Tibial artery (tissue), 4 donors: Measurements from ENCODE around the gene RND1.
A peak's percentile ranks its signal among the peaks of the same experiment; 100 is the strongest.
"Not testable (repeated sequence)": the region's sequence is repeated elsewhere in the genome, so short reads cannot be mapped to it uniquely, and the experiment has no call there.

ENCODE experiments used
- DNase-seq, 2 donors: peaks; one replicate each; pipeline ENCODE4 v3.0.0-alpha.2; 2019
- H3K27ac ChIP-seq, 2 donors: fragments of 200-600 bp; sonication (generic) in 1 of 2; 1 replicate in 1 of 2; 2 replicates in 1 of 2; pipeline ENCODE4 v1.5.1; 2018 to 2019; ENCODE audit warnings: mild to moderate bottlenecking in 1 of 2
- H3K27me3 ChIP-seq, 2 donors: fragments of 200-600 bp; sonication (generic) in 1 of 2; one replicate each; pipeline versions ENCODE4 v1.5.1 to v1.6.0; 2016 to 2019
- H3K36me3 ChIP-seq, 3 donors: fragments of 200-600 bp; sonication (generic) in 2 of 3; one replicate each; pipeline ENCODE4 v1.5.1; 2016 to 2019; ENCODE audit warnings: mild to moderate bottlenecking in 2 of 3
- H3K4me1 ChIP-seq, 4 donors: fragments of 200-600 bp; sonication (generic) in 2 of 4; 1 replicate in 3 of 4; 2 replicates in 1 of 4; pipeline ENCODE4 v1.5.1; 2016 to 2019
- H3K4me3 ChIP-seq, 2 donors: fragments of 200-600 bp; sonication (generic) in 1 of 2; 1 replicate in 1 of 2; 2 replicates in 1 of 2; pipeline ENCODE4 v1.5.1; 2018 to 2019; ENCODE audit warnings: mild to moderate bottlenecking in 2 of 2
- H3K9me3 ChIP-seq, 3 donors: fragments of 200-600 bp; sonication (generic) in 1 of 3; one replicate each; pipeline ENCODE4 v1.5.1; 2016 to 2019
- intact Hi-C: fragments of 100-400 bp; cut with DNase I; formaldehyde crosslinking; loops from one replicate; pipeline ENCODE4 v1.15.0; 2023; ENCODE audit warnings: low total_unique reads
- TF ChIP-seq, protein P1 (sequence below), 2 experiments: fragments of 200-600 bp in 1 of 2; fragments of 450-650 bp in 1 of 2; IDR thresholded peaks; one replicate each; pipeline ENCODE4 v1.5.1; 2017 to 2019; ENCODE audit warnings: antibody characterized with exemption in 2 of 2, mild to moderate bottlenecking in 1 of 2, moderate library complexity in 1 of 2

RND1 gene

DNA sequence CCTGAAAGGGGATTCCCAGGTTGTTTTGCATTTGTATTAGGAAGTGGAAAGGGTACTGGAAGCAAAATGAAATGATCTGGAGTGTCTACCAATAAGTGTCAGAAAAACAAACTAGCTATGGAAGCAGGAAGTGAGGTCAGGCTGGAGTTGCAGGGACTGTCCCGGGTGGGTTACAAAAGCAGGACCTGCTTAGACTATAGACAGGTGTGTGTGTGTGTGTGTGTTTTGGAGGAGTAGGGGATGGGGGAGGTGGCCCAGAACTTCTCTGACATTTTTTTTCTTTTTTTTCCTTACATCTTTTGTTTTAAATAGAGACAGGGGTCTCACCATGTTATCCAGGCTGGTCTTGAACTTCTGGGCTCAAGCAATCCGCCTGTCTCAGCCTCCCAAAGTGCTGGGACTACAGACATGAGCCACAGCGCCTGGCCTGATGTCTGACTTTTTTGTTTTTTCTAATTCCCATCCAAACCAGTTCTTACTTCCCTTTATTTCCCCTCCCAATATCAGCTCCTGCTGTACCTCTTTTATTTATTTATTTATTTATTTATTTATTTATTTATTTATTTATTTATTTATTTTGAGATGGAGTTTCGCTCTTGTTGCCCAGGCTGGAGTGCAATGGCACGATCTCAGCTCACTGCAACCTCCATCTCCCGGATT is 512 bp upstream of the RND1 start:
- no peak overlapping the region for H3K27ac ChIP-seq
- intact Hi-C loops: loop anchor here (10.0 kb wide), 1 partner anchor 119 kb away; no protein-coding TSS in a partner anchor
- DNase-seq: no peak

DNA sequence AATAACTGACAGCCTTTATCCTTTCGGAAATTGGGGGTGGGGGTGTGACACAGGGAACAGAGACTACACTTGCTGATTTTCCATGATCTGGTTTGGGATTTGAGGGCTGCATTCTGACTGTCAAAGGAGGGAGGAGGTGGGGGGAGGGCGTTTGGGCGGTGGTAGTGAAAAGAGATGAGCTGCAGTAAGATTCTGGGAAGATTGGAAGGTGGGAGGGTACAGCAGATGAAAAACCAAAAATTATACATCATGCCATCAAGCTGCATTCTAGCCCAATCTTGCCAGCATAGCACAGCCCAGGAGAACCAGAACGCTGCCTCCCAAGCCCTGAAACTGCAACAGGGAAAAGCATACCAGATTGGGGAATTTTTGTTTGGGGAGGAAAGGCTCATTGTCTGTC is 2.4 kb downstream of the RND1 start:
- Histone ChIP-seq H3K27me3 (peaks cover 0 to 30% of the 10 kb centered on the region in 2 donors), H3K9me3 (no peaks in the 10 kb centered on the region), H3K4me1 (peaks cover 0 to 12% (median 9%) of the 10 kb centered on the region in 4 donors), H3K27ac (no peak overlapping the region), H3K36me3 (no peaks in the 10 kb centered on the region), H3K4me3 (no peak overlapping the region)
- no peak for DNase-seq
- TF ChIP-seq, protein P1, sequence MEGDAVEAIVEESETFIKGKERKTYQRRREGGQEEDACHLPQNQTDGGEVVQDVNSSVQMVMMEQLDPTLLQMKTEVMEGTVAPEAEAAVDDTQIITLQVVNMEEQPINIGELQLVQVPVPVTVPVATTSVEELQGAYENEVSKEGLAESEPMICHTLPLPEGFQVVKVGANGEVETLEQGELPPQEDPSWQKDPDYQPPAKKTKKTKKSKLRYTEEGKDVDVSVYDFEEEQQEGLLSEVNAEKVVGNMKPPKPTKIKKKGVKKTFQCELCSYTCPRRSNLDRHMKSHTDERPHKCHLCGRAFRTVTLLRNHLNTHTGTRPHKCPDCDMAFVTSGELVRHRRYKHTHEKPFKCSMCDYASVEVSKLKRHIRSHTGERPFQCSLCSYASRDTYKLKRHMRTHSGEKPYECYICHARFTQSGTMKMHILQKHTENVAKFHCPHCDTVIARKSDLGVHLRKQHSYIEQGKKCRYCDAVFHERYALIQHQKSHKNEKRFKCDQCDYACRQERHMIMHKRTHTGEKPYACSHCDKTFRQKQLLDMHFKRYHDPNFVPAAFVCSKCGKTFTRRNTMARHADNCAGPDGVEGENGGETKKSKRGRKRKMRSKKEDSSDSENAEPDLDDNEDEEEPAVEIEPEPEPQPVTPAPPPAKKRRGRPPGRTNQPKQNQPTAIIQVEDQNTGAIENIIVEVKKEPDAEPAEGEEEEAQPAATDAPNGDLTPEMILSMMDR (IDR thresholded peaks at IDR 0.05): no peak
- intact Hi-C loops: loop anchor here (10.0 kb wide), 1 partner anchor 122 kb away; no protein-coding TSS in a partner anchor

More for the DNA sequence above, 512 bp upstream of the RND1 start:
- Histone ChIP-seq H3K4me1 (peaks cover 0 to 12% (median 9%) of the 10 kb centered on the region in 4 donors), H3K27me3 (peaks cover 0 to 30% of the 10 kb centered on the region in 2 donors), H3K36me3 (no peaks in the 10 kb centered on the region), H3K4me3 (peak overlapping the region; percentile 56 to 69), H3K9me3 (no peaks in the 10 kb centered on the region)
- TF ChIP-seq, protein P1 (IDR thresholded peaks at IDR 0.05): no peak

DNA sequence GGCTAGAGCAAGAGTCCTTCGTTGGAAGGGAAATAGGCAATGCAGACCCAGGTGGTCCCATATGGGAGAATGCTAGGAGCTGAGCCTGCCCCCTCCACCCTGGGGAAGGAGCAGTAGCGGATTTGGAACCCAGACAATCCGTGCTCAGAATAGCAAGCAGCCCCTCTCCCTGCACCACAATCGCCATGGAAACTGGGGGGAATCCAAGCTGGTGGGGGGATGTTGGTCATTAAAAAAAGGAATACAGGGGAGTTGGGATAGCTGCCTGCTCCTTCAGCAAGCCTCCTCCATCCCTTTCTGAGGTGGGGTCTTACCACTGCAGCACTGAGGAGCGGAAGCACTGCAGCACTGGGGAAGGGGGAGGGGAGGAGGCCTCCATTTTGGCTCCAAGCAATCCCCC is 2.9 kb downstream of the RND1 start:
- H3K27ac ChIP-seq: no peak overlapping the region
- intact Hi-C loops: loop anchor here (10.0 kb wide), 1 partner anchor 122 kb away; no protein-coding TSS in a partner anchor
- H3K27me3 ChIP-seq: peaks cover 0 to 30% of the 10 kb centered on the region in 2 donors
- no peaks in the 10 kb centered on the region for H3K9me3 ChIP-seq
- H3K36me3 ChIP-seq: no peaks in the 10 kb centered on the region
- no peak overlapping the region for H3K4me3 ChIP-seq
- peaks cover 0 to 12% (median 9%) of the 10 kb centered on the region in 4 donors for H3K4me1 ChIP-seq
- no peak for DNase-seq
- TF ChIP-seq, protein P1 (IDR thresholded peaks at IDR 0.05): no peak

DNA sequence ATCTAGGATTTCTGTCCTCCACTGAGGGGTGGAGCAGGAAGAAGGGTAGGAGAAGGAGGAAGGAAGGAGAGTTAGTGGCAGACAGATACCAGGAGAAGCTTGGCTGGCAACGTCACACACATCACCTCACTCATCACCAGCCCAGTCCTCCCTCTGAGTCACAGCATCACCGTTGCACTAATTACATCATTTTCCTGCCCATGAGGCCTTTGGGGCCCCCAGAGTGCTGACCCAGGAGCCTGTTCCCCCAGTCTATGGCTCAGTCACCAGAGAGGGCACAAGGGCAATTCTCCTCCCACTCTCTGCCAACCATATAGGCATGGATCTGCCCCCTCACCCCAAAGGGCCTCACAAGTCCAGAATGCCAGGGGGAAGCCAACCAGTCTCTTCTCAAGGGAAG is 4.6 kb downstream of the RND1 start:
- Histone ChIP-seq H3K27ac (no peak overlapping the region), H3K27me3 (peaks cover 0 to 30% of the 10 kb centered on the region in 2 donors), H3K4me1 (peaks cover 0 to 12% (median 7%) of the 10 kb centered on the region in 4 donors), H3K9me3 (no peaks in the 10 kb centered on the region), H3K4me3 (no peak overlapping the region), H3K36me3 (peaks cover 0 to 5% (median 0%) of the 10 kb centered on the region in 3 donors)
- no peak for DNase-seq
- TF ChIP-seq, protein P1 (IDR thresholded peaks at IDR 0.05): no peak
- intact Hi-C loops: loop anchor here (10.0 kb wide), 1 partner anchor 124 kb away; no protein-coding TSS in a partner anchor

DNA sequence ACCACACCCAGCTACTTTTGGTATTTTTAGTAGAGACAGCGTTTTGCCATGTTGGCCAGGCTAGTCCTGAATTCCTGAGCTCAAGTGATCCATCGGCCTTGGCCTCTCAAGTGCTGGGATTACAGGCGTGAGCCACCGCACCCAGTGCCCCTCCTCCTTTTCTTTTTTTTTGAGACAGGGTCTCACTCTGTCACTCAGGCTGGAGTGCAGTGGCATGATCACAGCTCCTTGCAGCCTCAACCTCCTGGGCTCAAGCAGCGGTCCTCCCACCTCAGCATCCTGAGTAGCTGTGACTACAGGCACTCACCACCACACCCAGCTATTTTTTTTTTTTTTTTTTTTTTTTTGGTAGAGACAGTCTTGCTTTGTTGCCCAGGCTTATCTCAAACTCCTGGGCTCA is 5.4 kb downstream of the RND1 start:
- intact Hi-C loops: loop anchor here (10.0 kb wide), 1 partner anchor 125 kb away; no protein-coding TSS in a partner anchor
- H3K4me1 ChIP-seq, H3K36me3 ChIP-seq, H3K27ac ChIP-seq, H3K9me3 ChIP-seq, DNase-seq, H3K4me3 ChIP-seq: not testable (repeated sequence)
- H3K27me3 ChIP-seq: peaks cover 0 to 30% of the 10 kb centered on the region in 2 donors

DNA sequence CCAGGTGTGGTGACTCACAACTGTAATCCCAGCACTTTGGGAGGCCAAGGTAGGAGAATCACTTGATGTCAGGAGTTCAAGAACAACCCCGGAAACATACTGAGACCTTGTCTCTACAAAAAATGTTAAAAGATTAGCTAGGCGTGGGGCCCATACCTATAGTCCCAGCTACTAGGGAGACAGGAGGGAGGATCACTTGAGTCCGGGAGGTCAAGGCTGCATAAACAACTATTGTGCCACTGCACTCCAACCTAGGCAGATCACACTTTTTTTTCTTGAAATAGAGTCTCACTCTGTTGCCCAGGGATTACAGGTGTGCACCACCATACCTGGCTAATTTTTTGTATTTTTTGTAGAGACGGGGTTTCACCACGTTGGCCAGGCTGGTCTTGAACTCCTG is 6.1 kb downstream of the RND1 start:
- Histone ChIP-seq H3K27ac (no peak overlapping the region), H3K4me3 (no peak overlapping the region), H3K36me3 (peaks cover 0 to 5% (median 0%) of the 10 kb centered on the region in 3 donors), H3K27me3 (peaks cover 0 to 25% of the 10 kb centered on the region in 2 donors), H3K9me3 (no peaks in the 10 kb centered on the region), H3K4me1 (peaks cover 0 to 5% (median 0%) of the 10 kb centered on the region in 4 donors)
- intact Hi-C loops: loop anchor here (10.0 kb wide), 1 partner anchor 125 kb away; no protein-coding TSS in a partner anchor
- TF ChIP-seq, protein P1 (IDR thresholded peaks at IDR 0.05): no peak
- DNase-seq: no peak
